HepG2 (cell line): ENCODE data around the gene HEXIM1. TPM values are rescaled to one million over a fixed set of nuclear protein-coding genes. Genes with fewer than 3 reads are reported as not detected.

Experiments
- KMT2A ChIP-seq: sonication (generic); formaldehyde crosslinking; IDR thresholded peaks from 2 replicates; pipeline ENCODE4 v1.4.0; 2020; ENCODE audit warnings: missing genetic modification reagents
- PAWR ChIP-seq: sonication (generic); formaldehyde crosslinking; IDR thresholded peaks from 2 replicates; pipeline ENCODE4 v1.4.0; 2020; ENCODE audit warnings: missing genetic modification reagents, mild to moderate bottlenecking, borderline replicate concordance
- RBM22 ChIP-seq: fragments of 200-400 bp; formaldehyde crosslinking; optimal IDR thresholded peaks from 2 replicates; pipeline ENCODE3; 2017; ENCODE audit warnings: mild to moderate bottlenecking, low read length, moderate library complexity
- RBM39 ChIP-seq: fragments of 200-400 bp; formaldehyde crosslinking; IDR thresholded peaks from one replicate; pipeline ENCODE4 v1.6.1; 2018; ENCODE audit warnings: antibody characterized with exemption, mild to moderate bottlenecking, low read depth, low read length; ENCODE audit not compliant: poor library complexity, severe bottlenecking
- TOE1 ChIP-seq: sonication (generic); formaldehyde crosslinking; IDR thresholded peaks from 2 replicates; pipeline ENCODE4 v1.4.0; 2020; ENCODE audit warnings: mild to moderate bottlenecking, missing genetic modification reagents
- ZFX ChIP-seq: sonication (generic); formaldehyde crosslinking; IDR thresholded peaks from 2 replicates; pipeline ENCODE4 v1.4.0; 2020; ENCODE audit warnings: mild to moderate bottlenecking, low read depth, missing genetic modification reagents, moderate library complexity
- ZKSCAN8 ChIP-seq: IDR thresholded peaks from 2 replicates; pipeline ENCODE4 v1.6.1; 2016; ENCODE audit warnings: borderline replicate concordance, missing genetic modification reagents, missing compliant biosample characterization
- polyA plus RNA-seq, 8 experiments: library from polyadenylated mRNA; depleted of rRNA in 3 of 8; stranded (reverse) in 7 of 8; unstranded in 1 of 8; fragments of >200 nt; fragmentation: Illumina TruSeq in 4 of 8; extraction: Trizol in 4 of 8; gene quantifications; 2 replicates each; pipeline versions ENCODE4 v1.2.1 to v1.2.3, GENCODE V29; 2011 to 2016; ENCODE audit warnings: low read depth in 4 of 8, missing spikeins in 1 of 8, mixed read lengths in 1 of 8; ENCODE audit not compliant: insufficient read depth in 1 of 8
- total RNA-seq, 5 experiments: library from RNA; depleted of rRNA; stranded (reverse); fragments of >200 nt; fragmentation: Illumina TruSeq; extraction: Trizol; gene quantifications; 2 replicates each; pipeline ENCODE4 v1.2.3, GENCODE V29; 2016; ENCODE audit warnings: low read depth in 1 of 5
- TF ChIP-seq, protein P1 (sequence below): sonication (generic); formaldehyde crosslinking; IDR thresholded peaks from 2 replicates; pipeline ENCODE4 v1.5.0; 2020; ENCODE audit warnings: missing genetic modification reagents
- TF ChIP-seq, protein P2 (sequence below): sonication (generic); formaldehyde crosslinking; IDR thresholded peaks from 2 replicates; pipeline ENCODE4 v1.5.0; 2020; ENCODE audit warnings: mild to moderate bottlenecking, missing genetic modification reagents
- TF ChIP-seq, protein P3 (sequence below): sonication (generic); formaldehyde crosslinking; IDR thresholded peaks from 2 replicates; pipeline ENCODE4 v1.5.1; 2020; ENCODE audit warnings: missing genetic modification reagents, mild to moderate bottlenecking, borderline replicate concordance
- TF ChIP-seq, protein P4 (sequence below): sonication (generic); formaldehyde crosslinking; IDR thresholded peaks from 2 replicates; pipeline ENCODE4 v1.9.0; 2021; ENCODE audit warnings: missing genetic modification reagents, borderline replicate concordance
- TF ChIP-seq, protein P5 (sequence below): sonication (generic); formaldehyde crosslinking; IDR thresholded peaks from 2 replicates; pipeline ENCODE4 v1.5.1; 2020; ENCODE audit warnings: mild to moderate bottlenecking, moderate library complexity, missing genetic modification reagents
- TF ChIP-seq, protein P6 (sequence below): sonication (generic); formaldehyde crosslinking; conservative IDR thresholded peaks from 2 replicates; pipeline ENCODE4 v1.8.1; 2023; ENCODE audit warnings: missing genetic modification reagents

Gene HEXIM1
- total and polyA plus RNA-seq, 2 of the 13 experiments (the other 11 are each of a cell fraction or from before 2014, with no cell fraction given) = 10.5 to 16.6 TPM

DNA sequence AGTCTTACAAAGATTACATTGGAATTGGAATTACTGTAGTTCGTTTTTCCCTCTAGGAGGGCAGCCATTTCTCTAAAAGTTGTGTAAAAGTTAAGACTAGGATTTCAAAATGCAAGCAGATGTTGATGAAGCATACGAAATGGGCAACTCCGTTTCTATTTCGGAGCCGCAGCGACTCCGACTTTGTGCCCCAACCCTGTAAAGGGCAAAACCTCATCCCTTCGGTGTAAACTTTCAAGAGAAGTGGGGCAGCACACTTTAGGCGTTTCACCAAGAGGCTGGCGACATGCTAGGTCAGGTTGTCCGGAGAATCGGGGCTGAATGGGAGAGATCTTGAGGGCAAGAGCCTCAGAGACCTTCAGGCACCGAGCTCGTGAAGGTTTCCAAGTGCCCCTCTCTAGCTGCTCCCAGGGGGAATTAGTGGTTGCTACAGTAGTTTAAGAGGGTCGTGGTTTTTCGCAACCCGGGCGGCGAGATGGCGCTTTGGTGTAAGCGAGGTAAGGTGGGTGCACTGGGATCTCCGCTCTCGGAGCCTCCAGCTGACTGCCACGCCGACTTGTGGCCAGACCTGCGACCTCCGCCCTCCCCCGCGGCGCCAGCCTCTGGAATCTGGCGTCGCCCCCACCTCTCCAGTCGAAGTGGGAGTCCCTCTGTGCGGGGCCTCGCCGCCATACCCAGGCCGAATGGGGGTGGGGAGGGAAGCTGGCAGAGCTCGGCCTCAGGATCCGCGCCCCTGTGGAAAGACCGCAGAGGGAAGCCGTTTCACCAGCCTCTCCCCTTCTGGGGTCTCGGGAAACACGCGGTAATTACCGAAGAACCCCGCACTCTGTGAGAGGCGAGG lies 12.4 kb downstream of the HEXIM1 start (continued):
- TF ChIP-seq, protein P1, sequence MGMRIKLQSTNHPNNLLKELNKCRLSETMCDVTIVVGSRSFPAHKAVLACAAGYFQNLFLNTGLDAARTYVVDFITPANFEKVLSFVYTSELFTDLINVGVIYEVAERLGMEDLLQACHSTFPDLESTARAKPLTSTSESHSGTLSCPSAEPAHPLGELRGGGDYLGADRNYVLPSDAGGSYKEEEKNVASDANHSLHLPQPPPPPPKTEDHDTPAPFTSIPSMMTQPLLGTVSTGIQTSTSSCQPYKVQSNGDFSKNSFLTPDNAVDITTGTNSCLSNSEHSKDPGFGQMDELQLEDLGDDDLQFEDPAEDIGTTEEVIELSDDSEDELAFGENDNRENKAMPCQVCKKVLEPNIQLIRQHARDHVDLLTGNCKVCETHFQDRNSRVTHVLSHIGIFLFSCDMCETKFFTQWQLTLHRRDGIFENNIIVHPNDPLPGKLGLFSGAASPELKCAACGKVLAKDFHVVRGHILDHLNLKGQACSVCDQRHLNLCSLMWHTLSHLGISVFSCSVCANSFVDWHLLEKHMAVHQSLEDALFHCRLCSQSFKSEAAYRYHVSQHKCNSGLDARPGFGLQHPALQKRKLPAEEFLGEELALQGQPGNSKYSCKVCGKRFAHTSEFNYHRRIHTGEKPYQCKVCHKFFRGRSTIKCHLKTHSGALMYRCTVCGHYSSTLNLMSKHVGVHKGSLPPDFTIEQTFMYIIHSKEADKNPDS (CRISPR knock-in tag) = no peak; the same call in 1 of the 2 replicates
- TF ChIP-seq KMT2A (CRISPR knock-in tag) = peak; percentile 76
- TF ChIP-seq PAWR (CRISPR knock-in tag) = peak; percentile 87; the same call in 1 of the 2 replicates
- TF ChIP-seq ZFX (CRISPR knock-in tag) = no peak; the same call in 1 of the 2 replicates
- TF ChIP-seq, protein P2, sequence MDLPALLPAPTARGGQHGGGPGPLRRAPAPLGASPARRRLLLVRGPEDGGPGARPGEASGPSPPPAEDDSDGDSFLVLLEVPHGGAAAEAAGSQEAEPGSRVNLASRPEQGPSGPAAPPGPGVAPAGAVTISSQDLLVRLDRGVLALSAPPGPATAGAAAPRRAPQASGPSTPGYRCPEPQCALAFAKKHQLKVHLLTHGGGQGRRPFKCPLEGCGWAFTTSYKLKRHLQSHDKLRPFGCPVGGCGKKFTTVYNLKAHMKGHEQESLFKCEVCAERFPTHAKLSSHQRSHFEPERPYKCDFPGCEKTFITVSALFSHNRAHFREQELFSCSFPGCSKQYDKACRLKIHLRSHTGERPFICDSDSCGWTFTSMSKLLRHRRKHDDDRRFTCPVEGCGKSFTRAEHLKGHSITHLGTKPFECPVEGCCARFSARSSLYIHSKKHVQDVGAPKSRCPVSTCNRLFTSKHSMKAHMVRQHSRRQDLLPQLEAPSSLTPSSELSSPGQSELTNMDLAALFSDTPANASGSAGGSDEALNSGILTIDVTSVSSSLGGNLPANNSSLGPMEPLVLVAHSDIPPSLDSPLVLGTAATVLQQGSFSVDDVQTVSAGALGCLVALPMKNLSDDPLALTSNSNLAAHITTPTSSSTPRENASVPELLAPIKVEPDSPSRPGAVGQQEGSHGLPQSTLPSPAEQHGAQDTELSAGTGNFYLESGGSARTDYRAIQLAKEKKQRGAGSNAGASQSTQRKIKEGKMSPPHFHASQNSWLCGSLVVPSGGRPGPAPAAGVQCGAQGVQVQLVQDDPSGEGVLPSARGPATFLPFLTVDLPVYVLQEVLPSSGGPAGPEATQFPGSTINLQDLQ (CRISPR knock-in tag) = no peak; the same call in 1 of the 2 replicates
- peak; percentile 100 for TF ChIP-seq RBM39
- TF ChIP-seq ZKSCAN8 (CRISPR knock-in tag) = no peak
- TF ChIP-seq, protein P3, sequence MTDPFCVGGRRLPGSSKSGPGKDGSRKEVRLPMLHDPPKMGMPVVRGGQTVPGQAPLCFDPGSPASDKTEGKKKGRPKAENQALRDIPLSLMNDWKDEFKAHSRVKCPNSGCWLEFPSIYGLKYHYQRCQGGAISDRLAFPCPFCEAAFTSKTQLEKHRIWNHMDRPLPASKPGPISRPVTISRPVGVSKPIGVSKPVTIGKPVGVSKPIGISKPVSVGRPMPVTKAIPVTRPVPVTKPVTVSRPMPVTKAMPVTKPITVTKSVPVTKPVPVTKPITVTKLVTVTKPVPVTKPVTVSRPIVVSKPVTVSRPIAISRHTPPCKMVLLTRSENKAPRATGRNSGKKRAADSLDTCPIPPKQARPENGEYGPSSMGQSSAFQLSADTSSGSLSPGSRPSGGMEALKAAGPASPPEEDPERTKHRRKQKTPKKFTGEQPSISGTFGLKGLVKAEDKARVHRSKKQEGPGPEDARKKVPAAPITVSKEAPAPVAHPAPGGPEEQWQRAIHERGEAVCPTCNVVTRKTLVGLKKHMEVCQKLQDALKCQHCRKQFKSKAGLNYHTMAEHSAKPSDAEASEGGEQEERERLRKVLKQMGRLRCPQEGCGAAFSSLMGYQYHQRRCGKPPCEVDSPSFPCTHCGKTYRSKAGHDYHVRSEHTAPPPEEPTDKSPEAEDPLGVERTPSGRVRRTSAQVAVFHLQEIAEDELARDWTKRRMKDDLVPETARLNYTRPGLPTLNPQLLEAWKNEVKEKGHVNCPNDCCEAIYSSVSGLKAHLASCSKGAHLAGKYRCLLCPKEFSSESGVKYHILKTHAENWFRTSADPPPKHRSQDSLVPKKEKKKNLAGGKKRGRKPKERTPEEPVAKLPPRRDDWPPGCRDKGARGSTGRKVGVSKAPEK = peak; percentile 91; the same call in 1 of the 2 replicates
- TF ChIP-seq, protein P4, sequence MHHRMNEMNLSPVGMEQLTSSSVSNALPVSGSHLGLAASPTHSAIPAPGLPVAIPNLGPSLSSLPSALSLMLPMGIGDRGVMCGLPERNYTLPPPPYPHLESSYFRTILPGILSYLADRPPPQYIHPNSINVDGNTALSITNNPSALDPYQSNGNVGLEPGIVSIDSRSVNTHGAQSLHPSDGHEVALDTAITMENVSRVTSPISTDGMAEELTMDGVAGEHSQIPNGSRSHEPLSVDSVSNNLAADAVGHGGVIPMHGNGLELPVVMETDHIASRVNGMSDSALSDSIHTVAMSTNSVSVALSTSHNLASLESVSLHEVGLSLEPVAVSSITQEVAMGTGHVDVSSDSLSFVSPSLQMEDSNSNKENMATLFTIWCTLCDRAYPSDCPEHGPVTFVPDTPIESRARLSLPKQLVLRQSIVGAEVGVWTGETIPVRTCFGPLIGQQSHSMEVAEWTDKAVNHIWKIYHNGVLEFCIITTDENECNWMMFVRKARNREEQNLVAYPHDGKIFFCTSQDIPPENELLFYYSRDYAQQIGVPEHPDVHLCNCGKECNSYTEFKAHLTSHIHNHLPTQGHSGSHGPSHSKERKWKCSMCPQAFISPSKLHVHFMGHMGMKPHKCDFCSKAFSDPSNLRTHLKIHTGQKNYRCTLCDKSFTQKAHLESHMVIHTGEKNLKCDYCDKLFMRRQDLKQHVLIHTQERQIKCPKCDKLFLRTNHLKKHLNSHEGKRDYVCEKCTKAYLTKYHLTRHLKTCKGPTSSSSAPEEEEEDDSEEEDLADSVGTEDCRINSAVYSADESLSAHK (CRISPR knock-in tag) = no peak
- peak; percentile 31; the same call in 1 of the 2 replicates for TF ChIP-seq TOE1 (CRISPR knock-in tag)
- TF ChIP-seq, protein P5, sequence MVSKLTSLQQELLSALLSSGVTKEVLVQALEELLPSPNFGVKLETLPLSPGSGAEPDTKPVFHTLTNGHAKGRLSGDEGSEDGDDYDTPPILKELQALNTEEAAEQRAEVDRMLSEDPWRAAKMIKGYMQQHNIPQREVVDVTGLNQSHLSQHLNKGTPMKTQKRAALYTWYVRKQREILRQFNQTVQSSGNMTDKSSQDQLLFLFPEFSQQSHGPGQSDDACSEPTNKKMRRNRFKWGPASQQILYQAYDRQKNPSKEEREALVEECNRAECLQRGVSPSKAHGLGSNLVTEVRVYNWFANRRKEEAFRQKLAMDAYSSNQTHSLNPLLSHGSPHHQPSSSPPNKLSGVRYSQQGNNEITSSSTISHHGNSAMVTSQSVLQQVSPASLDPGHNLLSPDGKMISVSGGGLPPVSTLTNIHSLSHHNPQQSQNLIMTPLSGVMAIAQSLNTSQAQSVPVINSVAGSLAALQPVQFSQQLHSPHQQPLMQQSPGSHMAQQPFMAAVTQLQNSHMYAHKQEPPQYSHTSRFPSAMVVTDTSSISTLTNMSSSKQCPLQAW (CRISPR knock-in tag) = 0 out of 2 replicates have a peak, but pooled peaks have one; percentile 29
- TF ChIP-seq, protein P6, sequence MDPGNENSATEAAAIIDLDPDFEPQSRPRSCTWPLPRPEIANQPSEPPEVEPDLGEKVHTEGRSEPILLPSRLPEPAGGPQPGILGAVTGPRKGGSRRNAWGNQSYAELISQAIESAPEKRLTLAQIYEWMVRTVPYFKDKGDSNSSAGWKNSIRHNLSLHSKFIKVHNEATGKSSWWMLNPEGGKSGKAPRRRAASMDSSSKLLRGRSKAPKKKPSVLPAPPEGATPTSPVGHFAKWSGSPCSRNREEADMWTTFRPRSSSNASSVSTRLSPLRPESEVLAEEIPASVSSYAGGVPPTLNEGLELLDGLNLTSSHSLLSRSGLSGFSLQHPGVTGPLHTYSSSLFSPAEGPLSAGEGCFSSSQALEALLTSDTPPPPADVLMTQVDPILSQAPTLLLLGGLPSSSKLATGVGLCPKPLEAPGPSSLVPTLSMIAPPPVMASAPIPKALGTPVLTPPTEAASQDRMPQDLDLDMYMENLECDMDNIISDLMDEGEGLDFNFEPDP = no peak
- TF ChIP-seq RBM22 = peak; percentile 92
